ENCODE measurements around the gene POLR3K.
A peak's percentile ranks its signal among the peaks of the same experiment; 100 is the strongest.

POLR3K gene

DNA sequence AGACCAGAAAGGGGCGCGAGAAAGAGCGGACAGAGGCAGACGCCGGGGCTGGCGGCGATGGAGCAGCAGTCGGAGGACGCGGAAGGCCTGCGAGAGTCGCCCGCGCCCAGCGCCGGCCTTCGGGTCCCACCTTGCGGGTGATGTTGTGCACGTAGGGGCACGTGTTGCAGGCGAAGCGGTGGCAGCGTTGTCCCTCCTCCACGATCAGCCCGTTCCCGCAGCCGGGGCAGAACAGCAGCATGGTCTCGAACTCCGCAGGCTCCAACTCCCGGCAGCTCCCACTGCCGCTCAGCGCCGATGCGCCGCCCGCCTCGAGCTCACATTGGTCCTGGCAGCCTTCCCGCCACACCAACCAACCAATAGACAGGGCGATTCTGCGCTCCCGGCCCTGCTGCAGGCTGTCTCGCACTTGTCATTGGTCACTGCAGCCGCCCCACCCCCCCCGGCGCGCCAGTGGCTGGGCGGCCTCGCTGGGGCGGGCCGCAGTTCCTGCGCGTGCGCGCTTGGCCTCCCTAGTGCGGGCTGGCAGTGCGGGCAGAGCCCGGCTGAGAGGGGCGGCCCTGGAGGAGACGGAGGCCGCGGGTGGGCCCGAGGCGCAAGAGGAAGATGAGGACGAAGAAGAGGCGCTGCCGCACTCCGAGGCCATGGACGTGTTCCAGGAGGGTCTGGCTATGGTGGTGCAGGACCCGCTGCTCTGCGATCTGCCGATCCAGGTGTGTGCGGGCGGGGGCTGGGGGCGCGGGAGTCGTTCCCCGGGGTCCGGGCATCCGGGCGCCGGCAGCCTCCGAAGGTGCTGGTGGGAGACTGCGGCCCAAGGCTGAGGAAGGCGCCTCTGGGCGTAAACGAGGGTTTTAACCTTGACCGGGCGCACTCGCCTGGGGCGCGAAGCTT is at the start of gene POLR3K, which contains the start of gene SNRNP25:
Gene POLR3K, minus strand, starts transcription at position 263 of the 891 bp plus-strand sequence. Its CDS starts 22 bp downstream, at position 241.
Gene SNRNP25, plus strand, starts transcription at position 483 of the 891 bp plus-strand sequence. Its CDS starts 189 bp downstream, at position 672.
- DNase-seq (ENCODE audit: low read depth, low spot score), result peak; percentile 99

GRCh38 chr16:102060-102855 is 48.9 kb upstream of the POLR3K start:
- no peak for DNase-seq (ENCODE audit: low read depth, low spot score)

DNA sequence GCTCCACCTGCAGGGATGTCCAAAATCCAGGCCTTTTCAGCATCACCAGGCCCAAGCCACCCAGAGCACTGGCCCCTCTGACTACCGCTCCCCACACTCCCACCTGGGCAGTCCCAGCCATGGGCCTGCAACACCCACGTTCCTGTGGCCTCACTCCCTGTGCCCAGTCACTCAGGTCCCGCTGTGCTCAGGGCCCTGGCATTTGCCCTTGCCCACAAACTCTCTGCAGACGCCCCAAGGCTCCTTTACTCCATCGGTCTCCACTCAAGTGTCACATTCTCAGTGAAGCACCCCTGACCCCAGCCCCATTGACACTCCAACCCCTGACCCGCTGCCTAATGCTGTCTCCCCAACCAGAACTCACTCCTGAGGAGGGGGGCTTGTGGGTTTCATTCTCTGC is 48.2 kb upstream of the POLR3K start:
- DNase-seq (ENCODE audit: low read depth, low spot score), result no peak

GRCh38 chr16:100989-101388 is 47.6 kb upstream of the POLR3K start:
- DNase-seq (ENCODE audit: low read depth, low spot score), result no peak

DNA sequence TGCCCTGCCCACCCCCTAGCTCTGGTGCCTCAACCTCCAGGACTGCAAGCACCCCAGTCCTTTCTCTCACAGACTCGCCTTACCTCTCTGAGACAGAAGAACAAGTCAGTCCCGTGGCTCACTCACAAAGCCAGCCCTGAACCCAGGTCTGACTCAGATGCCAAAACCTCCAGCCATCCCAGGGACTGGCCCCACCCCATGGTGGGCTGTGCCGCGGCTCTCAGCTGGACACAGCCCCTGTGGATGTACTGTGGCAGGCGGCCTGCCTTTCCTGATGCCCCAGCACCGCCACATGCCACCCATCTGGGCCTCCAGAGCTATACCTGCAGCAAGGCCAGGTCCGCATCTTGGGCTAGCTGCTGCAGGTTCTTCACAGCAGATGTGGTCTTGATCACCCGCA is 44.4 kb upstream of the POLR3K start:
- peak; percentile 27 for DNase-seq (ENCODE audit: low read depth, low spot score)

DNA sequence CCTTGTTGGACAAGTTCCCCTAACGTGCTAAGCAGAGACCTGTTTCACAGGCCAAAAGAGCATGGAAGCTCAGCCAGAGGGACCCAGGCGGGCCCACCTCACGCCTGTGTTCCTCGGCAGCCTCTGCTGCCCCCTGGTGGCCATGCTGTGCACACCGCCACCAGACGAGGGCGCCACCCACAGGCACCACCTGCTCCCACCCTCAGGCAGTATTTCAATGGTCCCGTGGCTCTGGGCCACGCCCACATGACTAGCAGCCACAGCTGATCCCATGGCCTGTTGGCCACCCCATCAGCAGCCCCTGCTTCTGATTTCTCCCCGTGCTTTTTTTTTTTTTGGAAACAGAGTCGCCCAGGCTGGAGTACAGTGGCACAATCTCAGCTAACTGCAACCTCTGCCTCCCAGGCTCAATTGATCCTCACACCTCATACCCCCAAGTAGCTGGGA is 43.5 kb upstream of the POLR3K start:
- DNase-seq (ENCODE audit: low read depth, low spot score), result peak; percentile 98

DNA sequence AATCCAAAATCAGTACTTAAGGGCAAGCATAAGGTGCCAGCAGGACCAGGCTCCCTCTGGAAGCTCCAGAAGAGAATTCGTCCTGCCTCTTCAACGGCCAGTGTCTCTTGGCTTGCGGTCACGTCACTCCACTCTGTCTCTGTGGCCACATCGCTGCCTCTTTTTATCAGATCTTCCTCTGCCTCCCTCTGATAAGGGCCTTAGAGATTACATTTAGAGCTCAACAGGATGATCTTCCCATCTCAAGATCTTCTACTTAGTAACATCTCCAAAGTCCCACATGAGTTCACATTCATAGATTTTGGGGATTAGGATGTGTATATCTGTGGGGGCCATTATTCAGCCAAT is 41.5 kb upstream of the POLR3K start:
- no peak for DNase-seq (ENCODE audit: low read depth, low spot score)

DNA sequence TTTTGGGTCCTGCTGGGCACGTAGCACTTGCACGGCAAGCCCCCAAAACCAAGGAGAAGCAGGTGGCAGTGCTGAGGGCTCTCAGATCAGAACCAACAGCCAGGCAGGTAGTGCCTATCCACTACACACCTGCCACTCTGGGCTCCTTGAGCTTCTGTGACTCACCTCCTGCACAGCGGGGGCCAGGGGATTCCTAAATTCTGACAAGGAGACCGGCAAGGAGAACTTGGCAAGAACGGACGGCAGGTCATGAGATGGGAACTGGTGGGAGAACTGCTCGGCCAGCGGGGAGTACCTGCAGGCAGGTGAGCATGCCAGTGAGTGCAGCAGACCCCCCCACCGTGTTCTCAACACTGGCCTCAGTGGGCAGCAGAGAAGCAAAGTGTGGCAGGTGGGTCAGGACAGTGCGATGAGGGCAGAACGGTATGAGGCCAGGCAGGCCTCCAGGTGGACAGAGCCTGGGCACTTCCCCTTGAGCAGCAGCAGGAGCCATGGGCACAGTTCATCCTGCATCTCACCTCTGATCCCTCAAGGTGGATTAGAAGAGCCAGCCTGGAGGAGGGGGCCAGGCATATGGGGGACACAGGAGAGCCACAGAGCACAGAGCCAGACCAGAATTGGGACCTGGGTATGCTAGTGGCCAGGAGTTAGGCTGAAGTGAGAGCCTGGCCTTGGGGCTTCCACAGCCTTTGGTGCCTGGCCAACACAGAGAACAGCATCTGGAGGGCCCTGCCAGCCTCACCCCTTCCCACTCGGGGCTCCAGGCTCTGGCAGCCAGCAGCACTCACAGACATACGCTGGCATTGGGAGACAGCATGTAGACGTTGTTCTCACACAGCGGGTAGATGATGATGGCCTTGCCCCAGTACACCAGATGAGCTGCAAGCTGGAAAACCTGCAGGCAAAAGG is 39.3 kb upstream of the POLR3K start:
- DNase-seq (ENCODE audit: low read depth, low spot score), result no peak

GRCh38 chr16:91484-91883 is 38.1 kb upstream of the POLR3K start:
- DNase-seq (ENCODE audit: low read depth, low spot score), result no peak

DNA sequence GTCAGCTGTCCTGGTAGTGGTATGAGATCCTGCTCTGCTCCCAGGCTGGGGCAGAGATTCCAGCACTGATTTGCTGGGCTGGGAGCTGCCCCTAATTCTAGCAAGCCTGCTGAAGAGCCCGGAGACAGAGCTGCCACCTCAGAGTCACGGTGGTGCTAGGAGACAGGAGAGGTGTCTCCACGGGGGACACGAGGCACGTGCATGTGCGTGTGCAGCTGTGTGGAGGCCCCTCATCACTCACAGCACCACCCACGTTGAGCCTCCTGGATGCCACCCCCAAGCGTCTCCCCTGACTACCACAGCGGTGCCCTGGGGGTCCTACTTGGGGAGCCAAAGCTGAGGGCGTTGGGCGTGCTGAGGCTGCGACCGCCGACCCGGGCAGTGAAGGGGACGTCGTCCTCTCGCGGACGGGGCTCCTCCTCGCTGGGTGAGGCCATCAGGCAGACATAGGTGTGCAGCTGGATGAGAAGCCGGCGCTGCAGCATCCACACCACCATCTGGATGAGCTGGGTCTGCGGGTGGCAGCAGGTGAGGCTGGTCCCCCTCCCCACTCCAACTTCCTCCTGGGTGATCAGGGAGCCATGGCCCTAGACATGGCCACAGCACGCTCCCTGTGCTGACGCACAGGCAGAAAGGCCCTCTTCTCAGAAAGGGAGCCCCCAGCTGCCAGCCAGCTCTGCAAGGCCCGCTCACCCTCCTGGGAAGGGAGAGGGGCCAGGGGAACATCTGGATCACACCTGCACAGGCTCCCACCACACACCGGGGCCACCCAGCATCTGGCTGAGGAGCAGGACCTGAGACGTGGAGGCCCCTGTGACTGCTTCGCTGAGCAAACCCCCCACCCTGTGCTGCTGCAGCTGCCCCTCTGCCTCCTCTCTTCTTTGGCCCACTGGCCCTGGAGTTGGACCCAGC is 36.2 kb upstream of the POLR3K start:
- no peak for DNase-seq (ENCODE audit: low read depth, low spot score)

DNA sequence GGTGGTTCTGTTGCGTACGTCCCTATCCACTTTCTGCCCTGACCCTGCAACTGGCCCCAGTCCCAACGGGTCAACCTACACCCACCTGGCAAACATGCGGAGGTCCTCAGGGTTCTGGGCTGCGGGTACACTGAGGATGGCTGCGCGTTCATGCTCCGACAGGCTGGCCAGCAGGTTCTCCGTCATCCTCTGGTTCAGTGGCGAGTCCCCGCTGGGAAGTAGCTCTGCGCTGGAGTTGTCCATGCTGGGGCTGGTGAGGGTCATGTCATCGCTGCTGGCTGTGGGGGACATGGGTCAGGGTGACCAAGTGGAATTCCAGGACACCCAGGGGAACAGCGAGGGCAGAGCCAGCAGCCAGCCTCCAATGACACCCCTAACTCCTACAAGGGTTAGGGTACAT is 35.2 kb upstream of the POLR3K start:
- no peak for DNase-seq (ENCODE audit: low read depth, low spot score)

GRCh38 chr16:86483-86952 is 33.1 kb upstream of the POLR3K start:
- DNase-seq (ENCODE audit: low read depth, low spot score), result no peak

GRCh38 chr16:85865-86264 is 32.5 kb upstream of the POLR3K start:
- no peak for DNase-seq (ENCODE audit: low read depth, low spot score)

DNA sequence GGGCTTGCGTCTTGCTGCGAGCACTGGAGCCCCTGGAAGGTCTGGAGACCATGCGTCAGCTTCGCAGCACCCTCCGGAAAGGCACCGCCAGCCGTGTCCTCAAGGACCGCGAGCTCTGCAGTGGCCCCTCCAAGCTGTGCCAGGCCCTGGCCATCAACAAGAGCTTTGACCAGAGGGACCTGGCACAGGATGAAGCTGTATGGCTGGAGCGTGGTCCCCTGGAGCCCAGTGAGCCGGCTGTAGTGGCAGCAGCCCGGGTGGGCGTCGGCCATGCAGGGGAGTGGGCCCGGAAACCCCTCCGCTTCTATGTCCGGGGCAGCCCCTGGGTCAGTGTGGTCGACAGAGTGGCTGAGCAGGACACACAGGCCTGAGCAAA is 32.0 kb upstream of the POLR3K start:
- no peak for DNase-seq (ENCODE audit: low read depth, low spot score)

- no peak for DNase-seq (ENCODE audit: low read depth, low spot score)
Measured at GRCh38 chr16:84718-85406, 31.5 kb upstream of the POLR3K start.

- no peak for DNase-seq (ENCODE audit: low read depth, low spot score)
Measured at GRCh38 chr16:83781-84615, 30.6 kb upstream of the POLR3K start.

- DNase-seq (ENCODE audit: low read depth, low spot score), result no peak
Measured at GRCh38 chr16:83060-83603, 29.7 kb upstream of the POLR3K start.
